Inflammatory macrophage (primary cell): ENCODE data around the gene NACC2.
"Not testable (repeated sequence)": the region's sequence is repeated elsewhere in the genome, so short reads cannot be mapped to it uniquely, and the experiment has no call there.

Experiments
- DNase-seq, 2 donors: peaks; one replicate each; pipeline ENCODE4 v3.0.0-alpha.2; 2020 to 2022

Gene NACC2

GRCh38 chr9:135973277-135974219 lies 121.5 kb downstream of the NACC2 start:
- DNase-seq, result peak; percentile 71 to 75

GRCh38 chr9:135971892-135972291 lies 123.2 kb downstream of the NACC2 start:
- no peak for DNase-seq

- no peak for DNase-seq
Observed at GRCh38 chr9:135971111-135971766, 123.8 kb downstream of the NACC2 start.

- no peak for DNase-seq
Observed at GRCh38 chr9:135970128-135970815, 124.8 kb downstream of the NACC2 start.

GRCh38 chr9:135969064-135969683 lies 125.9 kb downstream of the NACC2 start:
- peak; percentile 52 to 54 for DNase-seq

- DNase-seq, result no peak
Observed at GRCh38 chr9:135968601-135969000, 126.5 kb downstream of the NACC2 start.

- no peak for DNase-seq
Observed at GRCh38 chr9:135968083-135968476, 127.0 kb downstream of the NACC2 start.

GRCh38 chr9:135966916-135967260 lies 128.2 kb downstream of the NACC2 start:
- DNase-seq, result not testable (repeated sequence)

- DNase-seq, result no peak
Observed at GRCh38 chr9:135965124-135965756, 129.8 kb downstream of the NACC2 start.

- no peak for DNase-seq
Observed at GRCh38 chr9:135963938-135964337, 131.2 kb downstream of the NACC2 start.

- DNase-seq, result no peak
Observed at GRCh38 chr9:135963338-135963737, 131.8 kb downstream of the NACC2 start.

GRCh38 chr9:135962696-135963307 lies 132.3 kb downstream of the NACC2 start:
- DNase-seq, result peak in 1 of 2 donors; percentile 4

GRCh38 chr9:135961811-135962695 lies 133.0 kb downstream of the NACC2 start:
- peak; percentile 19 to 40 for DNase-seq

GRCh38 chr9:135961277-135961715 lies 133.8 kb downstream of the NACC2 start, which contains the start of gene UBAC1:
Gene UBAC1, minus strand, starts transcription at chr9:135961373. Its CDS starts 211 bp downstream, at chr9:135961162.
- peak; percentile 96 to 98 for DNase-seq

GRCh38 chr9:135960411-135961276 lies 134.4 kb downstream of the NACC2 start:
- DNase-seq, result peak; percentile 44 to 63

GRCh38 chr9:135959814-135960213 lies 135.3 kb downstream of the NACC2 start:
- DNase-seq, result no peak

- peak; percentile 66 to 80 for DNase-seq
Observed at GRCh38 chr9:135958485-135958884, 136.6 kb downstream of the NACC2 start.

GRCh38 chr9:135957431-135957830 lies 137.7 kb downstream of the NACC2 start:
- DNase-seq, result no peak

- DNase-seq, result no peak
Observed at GRCh38 chr9:135956802-135957174, 138.3 kb downstream of the NACC2 start.
